Endodermal cell (in vitro differentiated cells): ENCODE results near the gene JARID2. TPM values are rescaled to one million over a fixed set of nuclear protein-coding genes. Genes with fewer than 3 reads are reported as not detected.

ENCODE experiments used
- DNase-seq: peaks from one replicate; pipeline ENCODE4 v3.0.0-alpha.2; 2017
- H3K27ac ChIP-seq: 2 replicates; pipeline ENCODE4 v1.5.1; 2013; ENCODE audit warnings: mild to moderate bottlenecking, low read depth, low read length, moderate library complexity
- H3K27me3 ChIP-seq: 2 replicates; pipeline ENCODE4 v1.6.1; 2013; ENCODE audit warnings: mild to moderate bottlenecking, low read length, moderate library complexity; ENCODE audit not compliant: insufficient read depth, control insufficient read depth, poor library complexity, severe bottlenecking
- H3K36me3 ChIP-seq: 2 replicates; pipeline ENCODE4 v1.7.0; 2013; ENCODE audit warnings: mild to moderate bottlenecking, low read length, moderate library complexity; ENCODE audit not compliant: control insufficient read depth, insufficient read depth
- H3K4me1 ChIP-seq: one replicate; pipeline ENCODE4 v1.7.0; 2013; ENCODE audit warnings: low read length; ENCODE audit not compliant: control insufficient read depth, insufficient read depth
- H3K4me3 ChIP-seq: 2 replicates; pipeline ENCODE4 v1.5.1; 2013; ENCODE audit warnings: mild to moderate bottlenecking, low read length, moderate library complexity
- H3K9ac ChIP-seq: 2 replicates; pipeline ENCODE4 v1.6.1; 2013; ENCODE audit warnings: mild to moderate bottlenecking, low read length, moderate library complexity; ENCODE audit not compliant: poor library complexity, severe bottlenecking; ENCODE audit errors: extremely low read depth
- H3K9me3 ChIP-seq: 2 replicates; pipeline ENCODE4 v1.6.1; 2013; ENCODE audit warnings: mild to moderate bottlenecking, low read length, moderate library complexity; ENCODE audit not compliant: control insufficient read depth
- H3K27ac Mint-ChIP-seq: 2 replicates; pipeline ENCODE4 v1.8.0; 2020; ENCODE audit warnings: mixed read lengths
- H3K27me3 Mint-ChIP-seq: 2 replicates; pipeline ENCODE4 v1.8.0; 2021; ENCODE audit warnings: mild to moderate bottlenecking, mixed read lengths; ENCODE audit not compliant: insufficient read depth
- H3K36me3 Mint-ChIP-seq: 2 replicates; pipeline ENCODE4 v1.8.0; 2020; ENCODE audit warnings: low read depth, mixed read lengths
- H3K4me1 Mint-ChIP-seq: 2 replicates; pipeline ENCODE4 v1.8.0; 2020; ENCODE audit warnings: mixed read lengths
- H3K4me3 Mint-ChIP-seq: 2 replicates; pipeline ENCODE4 v1.8.0; 2020; ENCODE audit warnings: mild to moderate bottlenecking, moderate library complexity, mixed read lengths
- H3K9me3 Mint-ChIP-seq: 2 replicates; pipeline ENCODE4 v1.8.0; 2020; ENCODE audit warnings: mild to moderate bottlenecking, mixed read lengths
- CTCF ChIP-seq: fragments of 200-600 bp; sonication (generic); conservative IDR thresholded peaks from 2 replicates; pipeline ENCODE4 v1.5.0; 2021; ENCODE audit warnings: antibody characterized with exemption, mild to moderate bottlenecking
- WGBS, 2 experiments: methylation state at CpG; one replicate each; pipeline versions ENCODE4 v1.1.5 to v1.1.7; 2013; ENCODE audit warnings: missing lambda C conversion rate in 2 of 2, mixed read lengths in 1 of 2; ENCODE audit not compliant: insufficient coverage in 1 of 2, insufficient read length in 1 of 2; 5-methylcytosine and 5-hydroxymethylcytosine counted together
- total RNA-seq, 2 donors: library from RNA; stranded (reverse); fragmentation: NEBNext Ultra II Directional in 1 of 2; extraction: Animal tissue kit (Norgen Biotek cat#: 25700) in 1 of 2; gene quantifications; 2 replicates in 1 of 2; 3 replicates in 1 of 2; pipeline ENCODE4 v1.2.1, GENCODE V29; 2021

Gene JARID2
- total RNA-seq, 2 donors from 2014 or later, result 42.5 to 77.0 TPM

DNA sequence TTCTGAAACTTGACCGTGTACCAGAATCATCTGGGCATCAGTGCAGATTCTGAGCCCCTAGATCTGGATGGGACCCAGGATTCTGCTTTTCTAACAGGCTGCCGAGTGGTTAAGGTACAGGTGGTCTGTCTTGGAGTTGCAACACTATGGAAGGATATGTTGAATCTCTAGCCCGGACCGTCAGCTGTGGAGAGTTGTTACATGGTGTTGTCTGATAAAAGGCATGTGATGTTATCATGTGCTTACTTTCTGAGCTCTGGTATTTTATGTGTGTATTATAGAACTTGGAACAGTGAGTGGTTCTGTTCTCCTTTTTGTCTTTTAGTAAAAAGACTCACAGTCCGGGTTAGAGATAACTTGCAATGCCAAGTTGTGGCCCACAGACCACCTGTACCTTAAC is 123.0 kb downstream of the JARID2 start:
- no peak for TF ChIP-seq CTCF
- Histone ChIP-seq H3K4me3 (no peak overlapping the region), H3K9ac (no peak overlapping the region), H3K9me3 (no peaks in the 10 kb centered on the region), H3K36me3 (no peaks in the 10 kb centered on the region), H3K27ac (no peak overlapping the region), H3K4me1 (peaks cover 2% of the 10 kb centered on the region), H3K27me3 (no peaks in the 10 kb centered on the region)
- H3K4me3 Mint-ChIP-seq, result no peak overlapping the region
- H3K27ac Mint-ChIP-seq, result no peak overlapping the region
- no peaks in the 10 kb centered on the region for H3K36me3 Mint-ChIP-seq
- peaks cover 40% of the 10 kb centered on the region for H3K4me1 Mint-ChIP-seq
- DNase-seq, result no peak
- 94 to 95% methylated on average over 4 to 5 of the region's 5 CpGs for WGBS, 2 experiments
- no peaks in the 10 kb centered on the region for H3K27me3 Mint-ChIP-seq
- no peaks in the 10 kb centered on the region for H3K9me3 Mint-ChIP-seq

- no peaks in the 10 kb centered on the region for H3K36me3 Mint-ChIP-seq
- no peak overlapping the region for H3K4me3 ChIP-seq
- no peaks in the 10 kb centered on the region for H3K27me3 ChIP-seq
- no peaks in the 10 kb centered on the region for H3K9me3 Mint-ChIP-seq
- H3K36me3 ChIP-seq, result peaks cover 8% of the 10 kb centered on the region
- no peak overlapping the region for H3K27ac Mint-ChIP-seq
- H3K9me3 ChIP-seq, result no peaks in the 10 kb centered on the region
- peaks cover 2% of the 10 kb centered on the region for H3K4me1 ChIP-seq
- 69 to 83% methylated on average over 2 to 4 of the region's 4 CpGs for WGBS, 2 experiments
- no peak for DNase-seq
- H3K9ac ChIP-seq, result no peak overlapping the region
- H3K4me1 Mint-ChIP-seq, result peaks cover 40% of the 10 kb centered on the region
- no peaks in the 10 kb centered on the region for H3K27me3 Mint-ChIP-seq
- no peak for TF ChIP-seq CTCF
- H3K4me3 Mint-ChIP-seq, result no peak overlapping the region
- no peak overlapping the region for H3K27ac ChIP-seq
Observed at GRCh38 chr6:15369838-15370237, 124.0 kb downstream of the JARID2 start.

GRCh38 chr6:15370733-15371671 is 125.1 kb downstream of the JARID2 start:
- Histone ChIP-seq H3K36me3 (peaks cover 17% of the 10 kb centered on the region), H3K4me3 (no peak overlapping the region), H3K9ac (no peak overlapping the region), H3K9me3 (no peaks in the 10 kb centered on the region), H3K27ac (no peak overlapping the region), H3K27me3 (no peaks in the 10 kb centered on the region), H3K4me1 (peaks cover 2% of the 10 kb centered on the region)
- DNase-seq, result no peak
- Mint-ChIP-seq H3K36me3 (peaks cover 6% of the 10 kb centered on the region), H3K27ac (no peak overlapping the region), H3K27me3 (no peaks in the 10 kb centered on the region), H3K9me3 (no peaks in the 10 kb centered on the region), H3K4me3 (no peak overlapping the region), H3K4me1 (peaks cover 32% of the 10 kb centered on the region)
- TF ChIP-seq CTCF, result no peak
- WGBS, 2 experiments, result 93% methylated on average over 4 of the region's 4 CpGs
